Measurements from ENCODE around the gene TM6SF1.
"Not testable (repeated sequence)": the region's sequence is repeated elsewhere in the genome, so short reads cannot be mapped to it uniquely, and the experiment has no call there.

TM6SF1 gene

GRCh38 chr15:83164771-83165404 is 57.4 kb downstream of the TM6SF1 start:
- DNase-seq (ENCODE audit: extremely low read depth, low read depth): no peak

GRCh38 chr15:83166218-83166617 is 58.8 kb downstream of the TM6SF1 start:
- no peak for DNase-seq (ENCODE audit: extremely low read depth, low read depth)
- no peak for TF ChIP-seq CTCF (IDR thresholded peaks at IDR 0.05; ENCODE audit: low read depth, low read length)

More at GRCh38 chr15:83164771-83165404, 57.4 kb downstream of the TM6SF1 start:
- TF ChIP-seq CTCF (IDR thresholded peaks at IDR 0.05; ENCODE audit: low read depth, low read length): no peak

- DNase-seq (ENCODE audit: extremely low read depth, low read depth): no peak
- TF ChIP-seq CTCF (IDR thresholded peaks at IDR 0.05; ENCODE audit: low read depth, low read length): no peak
Observed at GRCh38 chr15:83166830-83167229, 59.4 kb downstream of the TM6SF1 start.

- DNase-seq (ENCODE audit: extremely low read depth, low read depth): not testable (repeated sequence)
Observed at GRCh38 chr15:83169576-83169975, 62.1 kb downstream of the TM6SF1 start.

GRCh38 chr15:83170474-83171165 is 63.2 kb downstream of the TM6SF1 start:
- TF ChIP-seq CTCF (IDR thresholded peaks at IDR 0.05; ENCODE audit: low read depth, low read length): no peak
- DNase-seq (ENCODE audit: extremely low read depth, low read depth): no peak

GRCh38 chr15:83174891-83175290 is 67.4 kb downstream of the TM6SF1 start:
- no peak for DNase-seq (ENCODE audit: extremely low read depth, low read depth)
- no peak for TF ChIP-seq CTCF (IDR thresholded peaks at IDR 0.05; ENCODE audit: low read depth, low read length)

GRCh38 chr15:83178390-83178789 is 70.9 kb downstream of the TM6SF1 start:
- TF ChIP-seq CTCF (IDR thresholded peaks at IDR 0.05; ENCODE audit: low read depth, low read length): no peak
- DNase-seq (ENCODE audit: extremely low read depth, low read depth): no peak

All from AG09319 (cell line).